SK-N-SH (cell line): ENCODE measurements around the gene COL4A2. TPM values are rescaled to one million over a fixed set of nuclear protein-coding genes. Genes with fewer than 3 reads are reported as not detected.
A peak's percentile ranks its signal among the peaks of the same experiment; 100 is the strongest.

ENCODE experiments used
- CTCF ChIA-PET: fragments of 300-600, 350-600 bp; formaldehyde crosslinking; extraction: SDS; loops from one replicate; lab custom pipeline; 2021; lab: Yijun Ruan, JAX
- POLR2A ChIA-PET: fragments of 350-600 bp; sonication (Branson Sonifier 250); formaldehyde crosslinking; extraction: SDS; loops from one replicate; lab custom pipeline; 2020; ENCODE audit warnings: antibody characterized with exemption, inconsistent platforms; lab: Yijun Ruan, JAX
- DNase-seq: peaks from one replicate; pipeline ENCODE4 v3.0.0; 2012
- H2AFZ ChIP-seq: fragments of 200-600 bp; sonication (generic); 2 replicates; pipeline ENCODE4 v1.8.1; 2016; ENCODE audit warnings: antibody characterized with exemption, mild to moderate bottlenecking, low read depth
- H3F3A ChIP-seq: fragments of 200-600 bp; sonication (generic); replicated peaks from 2 replicates; pipeline ENCODE3; 2016; ENCODE audit warnings: antibody characterized with exemption, mild to moderate bottlenecking; ENCODE audit not compliant: insufficient read depth
- H3K27ac ChIP-seq, 2 experiments: fragments of 200-500 bp in 1 of 2; fragments of 200-600 bp in 1 of 2; sonication (Bioruptor generic) in 1 of 2; sonication (generic), shearing (Covaris generic) in 1 of 2; 2 replicates each; pipeline versions ENCODE4 v1.5.1 to v1.6.1; 2014 to 2016; ENCODE audit warnings: low read depth in 2 of 2, inconsistent platforms in 1 of 2, low read length in 1 of 2, mild to moderate bottlenecking in 1 of 2, mixed read lengths in 1 of 2
- H3K27me3 ChIP-seq: fragments of 200-600 bp; sonication (generic), shearing (Covaris generic); 2 replicates; pipeline ENCODE4 v1.6.1; 2016; ENCODE audit warnings: mixed run types; ENCODE audit not compliant: insufficient read depth
- H3K36me3 ChIP-seq, 2 experiments: fragments of 200-500 bp in 1 of 2; fragments of 200-600 bp in 1 of 2; sonication (Bioruptor generic) in 1 of 2; sonication (generic) in 1 of 2; replicated peaks in 1 of 2; 2 replicates each; pipeline versions ENCODE3 to v1.5.1; 2014 to 2016; ENCODE audit warnings: low read length in 1 of 2, mild to moderate bottlenecking in 1 of 2; ENCODE audit not compliant: insufficient read depth in 2 of 2, control insufficient read depth in 1 of 2
- H3K4me1 ChIP-seq, 2 experiments: fragments of 200-500 bp in 1 of 2; fragments of 200-600 bp in 1 of 2; sonication (Bioruptor generic) in 1 of 2; sonication (generic), shearing (Covaris generic) in 1 of 2; 2 replicates each; pipeline versions ENCODE4 v1.5.1 to v1.6.1; 2014 to 2016; ENCODE audit warnings: low read depth in 1 of 2, low read length in 1 of 2, mixed run types in 1 of 2; ENCODE audit not compliant: insufficient read depth in 2 of 2, control insufficient read depth in 1 of 2
- H3K4me2 ChIP-seq: fragments of 200-600 bp; sonication (generic), shearing (Covaris generic); 2 replicates; pipeline ENCODE4 v1.6.1; 2017; ENCODE audit warnings: mixed run types
- H3K4me3 ChIP-seq, 2 experiments: fragments of 200-500 bp in 1 of 2; fragments of 200-600 bp in 1 of 2; sonication (Bioruptor generic) in 1 of 2; sonication (generic), shearing (Covaris generic) in 1 of 2; 2 replicates each; pipeline versions ENCODE4 v1.5.1 to v1.8.1; 2014 to 2016; ENCODE audit warnings: low read depth in 2 of 2, inconsistent platforms in 1 of 2, low read length in 1 of 2, mild to moderate bottlenecking in 1 of 2, mixed read lengths in 1 of 2, moderate library complexity in 1 of 2
- H3K79me2 ChIP-seq: fragments of 200-600 bp; sonication (generic); 2 replicates; pipeline ENCODE4 v1.8.1; 2017; ENCODE audit warnings: mild to moderate bottlenecking; ENCODE audit not compliant: insufficient read depth
- H3K9ac ChIP-seq: fragments of 200-600 bp; sonication (generic); 2 replicates; pipeline ENCODE4 v1.6.1; 2017; ENCODE audit warnings: mixed run types
- H3K9me2 ChIP-seq: fragments of 200-600 bp; sonication (generic); 2 replicates; pipeline ENCODE4 v1.6.1; 2017; ENCODE audit warnings: mixed run types
- H3K9me3 ChIP-seq: fragments of 200-600 bp; sonication (generic); 2 replicates; pipeline ENCODE4 v1.6.1; 2017; ENCODE audit warnings: mixed run types, mild to moderate bottlenecking, moderate library complexity
- H4K20me1 ChIP-seq: fragments of 200-600 bp; sonication (generic); 2 replicates; pipeline ENCODE4 v1.6.1; 2017; ENCODE audit warnings: mild to moderate bottlenecking, mixed run types; ENCODE audit not compliant: insufficient read depth
- EP300 ChIP-seq, 2 experiments: IDR thresholded peaks; 2 replicates each; pipeline versions ENCODE4 v1.4.0 to v1.6.1; 2012; ENCODE audit warnings: borderline replicate concordance in 1 of 2, low read depth in 1 of 2, low read length in 1 of 2
- GATA2 ChIP-seq: sonication (generic); formaldehyde crosslinking; IDR thresholded peaks from 2 replicates; pipeline ENCODE4 v1.5.0; 2020; ENCODE audit warnings: mild to moderate bottlenecking, missing genetic modification reagents
- MAX ChIP-seq: IDR thresholded peaks from 2 replicates; pipeline ENCODE4 v1.4.0; 2012; ENCODE audit warnings: low read depth
- MEF2A ChIP-seq: IDR thresholded peaks from 2 replicates; pipeline ENCODE4 v1.4.0; 2012; ENCODE audit warnings: low read depth, borderline replicate concordance
- MXI1 ChIP-seq: IDR thresholded peaks from 2 replicates; pipeline ENCODE4 v1.6.1; 2012; ENCODE audit warnings: mild to moderate bottlenecking, low read depth, low read length, improper control_type of control experiment
- NFIC ChIP-seq: IDR thresholded peaks from 2 replicates; pipeline ENCODE4 v1.4.0; 2012; ENCODE audit warnings: borderline replicate concordance
- NRF1 ChIP-seq: IDR thresholded peaks from 2 replicates; pipeline ENCODE4 v1.6.1; 2012; ENCODE audit warnings: low read depth, mild to moderate bottlenecking, low read length
- POLR2AphosphoS5 ChIP-seq: IDR thresholded peaks from 2 replicates; pipeline ENCODE4 v1.6.1; 2012; ENCODE audit warnings: low read depth, low read length
- REST ChIP-seq: IDR thresholded peaks from 2 replicates; pipeline ENCODE4 v1.6.1; 2012; ENCODE audit warnings: mild to moderate bottlenecking, low read depth, low read length, moderate library complexity
- SMC3 ChIP-seq: IDR thresholded peaks from 2 replicates; pipeline ENCODE4 v1.6.1; 2012; ENCODE audit warnings: low read depth, low read length, improper control_type of control experiment
- TAF1 ChIP-seq: IDR thresholded peaks from 2 replicates; pipeline ENCODE4 v1.6.1; 2012; ENCODE audit warnings: low read depth, mild to moderate bottlenecking, low read length, moderate library complexity, borderline replicate concordance
- TEAD4 ChIP-seq: IDR thresholded peaks from 2 replicates; pipeline ENCODE4 v1.4.0; 2012; ENCODE audit warnings: mild to moderate bottlenecking, borderline replicate concordance; ENCODE audit not compliant: insufficient read depth
- YY1 ChIP-seq: IDR thresholded peaks from 2 replicates; pipeline ENCODE4 v1.4.0; 2012; ENCODE audit warnings: low read depth, mild to moderate bottlenecking
- WGBS: methylation state at CpG from one replicate; pipeline ENCODE4 v1.1.6; 2017; ENCODE audit warnings: low lambda C conversion rate; 5-methylcytosine and 5-hydroxymethylcytosine counted together
- polyA plus RNA-seq, 3 experiments: library from polyadenylated mRNA; depleted of rRNA; stranded (reverse); fragments of >200 nt; gene quantifications; 2 replicates each; pipeline ENCODE4 v1.2.3, GENCODE V29; 2012
- TF ChIP-seq, protein P1 (sequence below): IDR thresholded peaks from 2 replicates; pipeline ENCODE4 v1.4.0; 2012; ENCODE audit warnings: low read depth, borderline replicate concordance

Gene COL4A2
- polyA plus RNA-seq, 1 of the 3 experiments (the other 2 are of a cell fraction): 137 TPM

DNA sequence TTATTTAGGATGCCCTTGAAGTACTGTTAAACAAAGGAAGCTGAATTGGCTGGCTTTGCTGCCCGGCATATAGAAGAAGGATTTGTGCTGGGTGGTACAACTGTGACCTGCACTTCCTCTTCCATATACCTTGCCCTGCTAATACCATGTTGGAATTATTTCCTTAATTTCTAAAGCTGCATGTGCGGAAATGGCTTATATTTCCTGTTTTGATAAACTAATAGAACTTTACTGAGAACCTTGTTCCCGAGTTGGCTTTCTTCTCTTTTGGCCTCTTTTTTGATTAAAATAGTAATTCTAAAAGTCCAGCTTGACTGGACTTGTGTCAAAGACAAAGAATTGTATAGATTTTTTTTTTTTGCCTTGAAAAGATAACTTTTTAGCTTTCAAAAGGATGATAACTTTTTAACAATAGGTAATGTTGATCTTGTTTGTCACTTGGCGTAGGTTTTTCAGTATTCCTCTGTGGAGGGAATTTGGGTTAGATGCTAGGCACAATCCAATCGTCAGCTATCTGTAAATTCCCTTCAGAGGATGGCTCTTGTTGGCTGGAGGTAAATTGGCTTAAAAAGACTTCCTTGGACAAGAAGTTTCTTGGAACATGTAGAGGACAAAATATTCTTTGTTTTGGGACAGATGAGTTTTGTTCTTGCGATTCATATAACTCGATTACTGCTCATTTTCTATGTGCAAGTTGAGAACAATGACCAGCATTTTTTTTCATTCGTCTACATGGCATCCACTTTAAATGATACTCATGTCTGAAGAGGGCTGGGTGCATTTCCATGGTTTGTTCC is 41.4 kb downstream of the COL4A2 start:
- Histone ChIP-seq H3K9ac (peak overlapping the region; percentile 15; the same call in 1 of the 2 replicates), H3K79me2 (peaks cover 83% of the 10 kb centered on the region), H2AFZ (no peak overlapping the region), H3K9me2 (no peaks in the 10 kb centered on the region), H3F3A (peaks cover 44% of the 10 kb centered on the region), H3K4me1 (peaks cover 8 to 30% of the 10 kb centered on the region in 2 experiments; a peak in 2 of 4 replicates), H3K4me2 (peak overlapping the region; percentile 62), H3K27me3 (no peaks in the 10 kb centered on the region), H4K20me1 (no peaks in the 10 kb centered on the region), H3K4me3 (no peak overlapping the region), H3K36me3 (peaks cover 0 to 20% of the 10 kb centered on the region in 2 experiments), H3K9me3 (no peaks in the 10 kb centered on the region), H3K27ac (peak overlapping the region in 1 of 2 experiments; percentile 88; a peak in 2 of 4 replicates)
- POLR2A ChIA-PET: no interaction called here
- 92% methylated on average over 8 of the region's 8 CpGs for WGBS
- no peak for DNase-seq
- TF ChIP-seq YY1 (no peak), GATA2 (no peak), MXI1 (no peak), SMC3 (no peak)
- TF ChIP-seq, protein P1, sequence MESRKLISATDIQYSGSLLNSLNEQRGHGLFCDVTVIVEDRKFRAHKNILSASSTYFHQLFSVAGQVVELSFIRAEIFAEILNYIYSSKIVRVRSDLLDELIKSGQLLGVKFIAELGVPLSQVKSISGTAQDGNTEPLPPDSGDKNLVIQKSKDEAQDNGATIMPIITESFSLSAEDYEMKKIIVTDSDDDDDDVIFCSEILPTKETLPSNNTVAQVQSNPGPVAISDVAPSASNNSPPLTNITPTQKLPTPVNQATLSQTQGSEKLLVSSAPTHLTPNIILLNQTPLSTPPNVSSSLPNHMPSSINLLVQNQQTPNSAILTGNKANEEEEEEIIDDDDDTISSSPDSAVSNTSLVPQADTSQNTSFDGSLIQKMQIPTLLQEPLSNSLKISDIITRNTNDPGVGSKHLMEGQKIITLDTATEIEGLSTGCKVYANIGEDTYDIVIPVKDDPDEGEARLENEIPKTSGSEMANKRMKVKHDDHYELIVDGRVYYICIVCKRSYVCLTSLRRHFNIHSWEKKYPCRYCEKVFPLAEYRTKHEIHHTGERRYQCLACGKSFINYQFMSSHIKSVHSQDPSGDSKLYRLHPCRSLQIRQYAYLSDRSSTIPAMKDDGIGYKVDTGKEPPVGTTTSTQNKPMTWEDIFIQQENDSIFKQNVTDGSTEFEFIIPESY: no peak
- CTCF ChIA-PET: interaction anchor here (1.2 kb wide), 1 partner anchor 101 kb away, joined by 3 read pairs; no protein-coding TSS in a partner anchor

DNA sequence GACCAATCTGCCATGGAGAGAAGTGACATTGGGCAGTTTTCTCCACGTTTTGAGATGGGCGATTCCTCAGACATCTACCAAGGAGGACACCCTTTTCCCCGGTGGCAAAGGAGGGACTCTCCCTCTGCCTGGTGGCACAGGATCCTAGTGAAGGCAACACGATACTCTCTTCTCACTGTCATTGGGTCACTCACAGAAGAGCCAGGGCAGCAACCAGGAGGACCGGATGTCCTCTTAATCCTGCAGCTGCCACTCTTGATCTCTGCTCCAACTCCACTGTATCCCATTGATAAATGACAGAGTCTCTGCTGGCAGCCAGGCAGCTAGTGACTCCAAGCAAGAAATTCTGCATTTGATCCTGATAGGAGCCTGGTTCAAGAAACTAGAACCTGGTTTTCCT is 42.2 kb downstream of the COL4A2 start:
- Histone ChIP-seq H3K9me2 (no peaks in the 10 kb centered on the region), H4K20me1 (no peaks in the 10 kb centered on the region), H3K36me3 (peaks cover 0 to 13% of the 10 kb centered on the region in 2 experiments), H3K4me2 (no peak overlapping the region), H3K9ac (no peak overlapping the region), H3K4me3 (no peak overlapping the region), H3K27me3 (no peaks in the 10 kb centered on the region), H3F3A (peaks cover 38% of the 10 kb centered on the region), H3K27ac (peak overlapping the region in 1 of 2 experiments; percentile 88; a peak in 2 of 4 replicates), H2AFZ (no peak overlapping the region), H3K9me3 (no peaks in the 10 kb centered on the region), H3K4me1 (peaks cover 8 to 30% of the 10 kb centered on the region in 2 experiments; a peak in 2 of 4 replicates), H3K79me2 (peaks cover 82% of the 10 kb centered on the region)
- TF ChIP-seq TAF1 (no peak), MXI1 (no peak), MEF2A (no peak)
- WGBS: 93% methylated on average over 4 of the region's 5 CpGs
- ChIA-PET CTCF (no interaction called here), POLR2A (no interaction called here)
- no peak for DNase-seq

GRCh38 chr13:110350049-110350448 is 43.0 kb downstream of the COL4A2 start:
- no peak for DNase-seq
- TF ChIP-seq POLR2AphosphoS5 (no peak), GATA2 (no peak), NFIC (no peak), TEAD4 (no peak), REST (no peak), NRF1 (no peak), EP300 (IDR thresholded peaks at IDR 0.05; ENCODE audit: borderline replicate concordance in 1 of 2, low read depth in 1 of 2, low read length in 1 of 2) (no peak), SMC3 (no peak), MAX (no peak)
- Histone ChIP-seq H3K4me2 (no peak overlapping the region), H3K9me3 (no peaks in the 10 kb centered on the region), H3K79me2 (peaks cover 82% of the 10 kb centered on the region), H4K20me1 (no peaks in the 10 kb centered on the region), H2AFZ (no peak overlapping the region), H3K4me1 (peaks cover 10 to 30% of the 10 kb centered on the region in 2 experiments; a peak in 2 of 4 replicates), H3K4me3 (no peak overlapping the region), H3K9me2 (no peaks in the 10 kb centered on the region), H3K9ac (no peak overlapping the region), H3K27ac (no peak overlapping the region), H3F3A (peaks cover 33% of the 10 kb centered on the region), H3K27me3 (no peaks in the 10 kb centered on the region), H3K36me3 (peaks cover 0 to 9% of the 10 kb centered on the region in 2 experiments)
- WGBS: 88% methylated on average over 1 of the region's 1 CpG
- CTCF ChIA-PET: interaction anchor here (1.5 kb wide), 1 partner anchor 9 kb away, joined by 4 read pairs; no protein-coding TSS in a partner anchor
- POLR2A ChIA-PET: no interaction called here
